ENCODE measurements around the gene KRTAP20-3. TPM values are rescaled to one million over a fixed set of nuclear protein-coding genes. Genes with fewer than 3 reads are reported as not detected.

Gene KRTAP20-3
- total and polyA plus RNA-seq, 8 donors: not detected

- H3K36me3 ChIP-seq: no peaks in the 10 kb centered on the region
- no peak for TF ChIP-seq CTCF (IDR thresholded peaks at IDR 0.05)
- intact Hi-C loops (cut with DNase I): no loop called here
- no peak overlapping the region for H3K27ac ChIP-seq
- H3K9me3 ChIP-seq: peaks cover 0 to 6% of the 10 kb centered on the region in 2 donors
- H3K4me3 ChIP-seq: no peak overlapping the region
- H3K27me3 ChIP-seq: no peaks in the 10 kb centered on the region
- H3K4me1 ChIP-seq: no peaks in the 10 kb centered on the region
- DNase-seq: no peak
- ATAC-seq: no peak
Measured at GRCh38 chr21:30674312-30674711, 31.6 kb downstream of the KRTAP20-3 start.

- no peak overlapping the region for H3K27ac ChIP-seq
- no peak overlapping the region for H3K4me3 ChIP-seq
- TF ChIP-seq CTCF (IDR thresholded peaks at IDR 0.05): no peak
- no peak for ATAC-seq
- H3K36me3 ChIP-seq: no peaks in the 10 kb centered on the region
- H3K4me1 ChIP-seq: no peaks in the 10 kb centered on the region
- DNase-seq: no peak
- intact Hi-C loops (cut with DNase I): no loop called here
- no peaks in the 10 kb centered on the region for H3K9me3 ChIP-seq
- H3K27me3 ChIP-seq: no peaks in the 10 kb centered on the region
Measured at GRCh38 chr21:30676737-30677136, 34.1 kb downstream of the KRTAP20-3 start.

- no peaks in the 10 kb centered on the region for H3K27me3 ChIP-seq
- DNase-seq (no peak), ATAC-seq (no peak)
- H3K4me1 ChIP-seq: no peaks in the 10 kb centered on the region
- H3K9me3 ChIP-seq: no peaks in the 10 kb centered on the region
- intact Hi-C loops (cut with DNase I): no loop called here
- H3K4me3 ChIP-seq: no peak overlapping the region
- TF ChIP-seq CTCF (IDR thresholded peaks at IDR 0.05): no peak
- no peaks in the 10 kb centered on the region for H3K36me3 ChIP-seq
- no peak overlapping the region for H3K27ac ChIP-seq
Measured at GRCh38 chr21:30680586-30680985, 37.9 kb downstream of the KRTAP20-3 start.

GRCh38 chr21:30684506-30684905 lies 41.8 kb downstream of the KRTAP20-3 start:
- no peak for TF ChIP-seq CTCF (IDR thresholded peaks at IDR 0.05)
- Histone ChIP-seq H3K9me3 (no peaks in the 10 kb centered on the region), H3K4me3 (no peak overlapping the region), H3K27ac (no peak overlapping the region), H3K4me1 (no peaks in the 10 kb centered on the region), H3K27me3 (no peaks in the 10 kb centered on the region), H3K36me3 (no peaks in the 10 kb centered on the region)
- intact Hi-C loops (cut with DNase I): no loop called here
- DNase-seq (no peak), ATAC-seq (no peak)

GRCh38 chr21:30689822-30690221 lies 47.2 kb downstream of the KRTAP20-3 start:
- no peak overlapping the region for H3K27ac ChIP-seq
- no peak overlapping the region for H3K4me3 ChIP-seq
- TF ChIP-seq CTCF (IDR thresholded peaks at IDR 0.05): no peak
- H3K9me3 ChIP-seq: peaks cover 0 to 10% of the 10 kb centered on the region in 2 donors
- H3K36me3 ChIP-seq: no peaks in the 10 kb centered on the region
- no peaks in the 10 kb centered on the region for H3K27me3 ChIP-seq
- ATAC-seq: no peak
- no peak for DNase-seq
- no peaks in the 10 kb centered on the region for H3K4me1 ChIP-seq
- intact Hi-C loops (cut with DNase I): no loop called here

Other genes with a start within 250 kb of the KRTAP20-3 start
- gene KRTAP13-1, start 246.8 kb upstream of the KRTAP20-3 start, total RNA-seq: not detected
- not detected for gene KRTAP13-1, start 246.8 kb upstream of the KRTAP20-3 start, polyA plus RNA-seq (ENCODE audit: insufficient read length in 6 of 6)
- not detected for gene KRTAP13-3, start 216.9 kb upstream of the KRTAP20-3 start, total RNA-seq
- gene KRTAP13-3, start 216.9 kb upstream of the KRTAP20-3 start, polyA plus RNA-seq (ENCODE audit: insufficient read length in 6 of 6): not detected
- not detected for gene KRTAP13-4, start 212.6 kb upstream of the KRTAP20-3 start, total RNA-seq
- not detected for gene KRTAP13-4, start 212.6 kb upstream of the KRTAP20-3 start, polyA plus RNA-seq (ENCODE audit: insufficient read length in 6 of 6)
- gene KRTAP15-1, start 202.6 kb upstream of the KRTAP20-3 start, total RNA-seq: not detected
- gene KRTAP15-1, start 202.6 kb upstream of the KRTAP20-3 start, polyA plus RNA-seq (ENCODE audit: insufficient read length in 6 of 6): not detected
- gene KRTAP19-1, start 162.5 kb upstream of the KRTAP20-3 start, total RNA-seq: not detected
- not detected for gene KRTAP19-1, start 162.5 kb upstream of the KRTAP20-3 start, polyA plus RNA-seq (ENCODE audit: insufficient read length in 6 of 6)
- not detected for gene KRTAP19-2, start 155.4 kb upstream of the KRTAP20-3 start, total RNA-seq
- gene KRTAP19-2, start 155.4 kb upstream of the KRTAP20-3 start, polyA plus RNA-seq (ENCODE audit: insufficient read length in 6 of 6): not detected
- not detected for gene KRTAP19-3, start 150.9 kb upstream of the KRTAP20-3 start, total RNA-seq
- not detected for gene KRTAP19-3, start 150.9 kb upstream of the KRTAP20-3 start, polyA plus RNA-seq (ENCODE audit: insufficient read length in 6 of 6)
- gene KRTAP19-4, start 145.7 kb upstream of the KRTAP20-3 start, total RNA-seq: not detected
- not detected for gene KRTAP19-4, start 145.7 kb upstream of the KRTAP20-3 start, polyA plus RNA-seq (ENCODE audit: insufficient read length in 6 of 6)
- gene KRTAP19-5, start 140.7 kb upstream of the KRTAP20-3 start, total RNA-seq: not detected
- not detected for gene KRTAP19-5, start 140.7 kb upstream of the KRTAP20-3 start, polyA plus RNA-seq (ENCODE audit: insufficient read length in 6 of 6)
- not detected for gene KRTAP19-6, start 101.0 kb upstream of the KRTAP20-3 start, total RNA-seq
- gene KRTAP19-6, start 101.0 kb upstream of the KRTAP20-3 start, polyA plus RNA-seq (ENCODE audit: insufficient read length in 6 of 6): not detected
- not detected for gene KRTAP19-7, start 81.5 kb upstream of the KRTAP20-3 start, total RNA-seq
- not detected for gene KRTAP19-7, start 81.5 kb upstream of the KRTAP20-3 start, polyA plus RNA-seq (ENCODE audit: insufficient read length in 6 of 6)
- not detected for gene KRTAP22-2, start 52.5 kb upstream of the KRTAP20-3 start, total RNA-seq
- gene KRTAP22-2, start 52.5 kb upstream of the KRTAP20-3 start, polyA plus RNA-seq (ENCODE audit: insufficient read length in 6 of 6): not detected
- not detected for gene KRTAP6-3, start 50.4 kb upstream of the KRTAP20-3 start, total RNA-seq
- gene KRTAP6-3, start 50.4 kb upstream of the KRTAP20-3 start, polyA plus RNA-seq (ENCODE audit: insufficient read length in 6 of 6): not detected
- not detected for gene KRTAP6-2, start 44.0 kb upstream of the KRTAP20-3 start, total RNA-seq
- gene KRTAP6-2, start 44.0 kb upstream of the KRTAP20-3 start, polyA plus RNA-seq (ENCODE audit: insufficient read length in 6 of 6): not detected
- not detected for gene KRTAP22-1, start 41.8 kb upstream of the KRTAP20-3 start, total RNA-seq
- gene KRTAP22-1, start 41.8 kb upstream of the KRTAP20-3 start, polyA plus RNA-seq (ENCODE audit: insufficient read length in 6 of 6): not detected
- gene KRTAP6-1, start 28.9 kb upstream of the KRTAP20-3 start, total RNA-seq: not detected
- gene KRTAP6-1, start 28.9 kb upstream of the KRTAP20-3 start, polyA plus RNA-seq (ENCODE audit: insufficient read length in 6 of 6): not detected
- not detected for gene KRTAP20-1, start 26.4 kb upstream of the KRTAP20-3 start, total RNA-seq
- not detected for gene KRTAP20-1, start 26.4 kb upstream of the KRTAP20-3 start, polyA plus RNA-seq (ENCODE audit: insufficient read length in 6 of 6)
- not detected for gene KRTAP20-4, start 22.2 kb upstream of the KRTAP20-3 start, total RNA-seq
- gene KRTAP20-4, start 22.2 kb upstream of the KRTAP20-3 start, polyA plus RNA-seq (ENCODE audit: insufficient read length in 6 of 6): not detected
- not detected for gene KRTAP20-2, start 7.7 kb upstream of the KRTAP20-3 start, total RNA-seq
- gene KRTAP20-2, start 7.7 kb upstream of the KRTAP20-3 start, polyA plus RNA-seq (ENCODE audit: insufficient read length in 6 of 6): not detected
- gene KRTAP21-3, start 75.9 kb downstream of the KRTAP20-3 start, total RNA-seq: not detected
- gene KRTAP21-3, start 75.9 kb downstream of the KRTAP20-3 start, polyA plus RNA-seq (ENCODE audit: insufficient read length in 6 of 6): not detected
- gene KRTAP21-2, start 104.4 kb downstream of the KRTAP20-3 start, total RNA-seq: not detected
- gene KRTAP21-2, start 104.4 kb downstream of the KRTAP20-3 start, polyA plus RNA-seq (ENCODE audit: insufficient read length in 6 of 6): not detected
- not detected for gene KRTAP21-1, start 112.6 kb downstream of the KRTAP20-3 start, total RNA-seq
- not detected for gene KRTAP21-1, start 112.6 kb downstream of the KRTAP20-3 start, polyA plus RNA-seq (ENCODE audit: insufficient read length in 6 of 6)
- not detected for gene KRTAP8-1, start 170.4 kb downstream of the KRTAP20-3 start, total RNA-seq
- not detected for gene KRTAP8-1, start 170.4 kb downstream of the KRTAP20-3 start, polyA plus RNA-seq (ENCODE audit: insufficient read length in 6 of 6)
- gene KRTAP7-1, start 186.9 kb downstream of the KRTAP20-3 start, total RNA-seq: not detected
- gene KRTAP7-1, start 186.9 kb downstream of the KRTAP20-3 start, polyA plus RNA-seq (ENCODE audit: insufficient read length in 6 of 6): not detected
- not detected for gene KRTAP11-1, start 238.7 kb downstream of the KRTAP20-3 start, total RNA-seq
- not detected for gene KRTAP11-1, start 238.7 kb downstream of the KRTAP20-3 start, polyA plus RNA-seq (ENCODE audit: insufficient read length in 6 of 6)